ENCODE data around the gene UNC5B. TPM values are rescaled to one million over a fixed set of nuclear protein-coding genes. Genes with fewer than 3 reads are reported as not detected.

UNC5B gene
- total RNA-seq, 1 experiment from 2014 or later, result 49.6 TPM

DNA sequence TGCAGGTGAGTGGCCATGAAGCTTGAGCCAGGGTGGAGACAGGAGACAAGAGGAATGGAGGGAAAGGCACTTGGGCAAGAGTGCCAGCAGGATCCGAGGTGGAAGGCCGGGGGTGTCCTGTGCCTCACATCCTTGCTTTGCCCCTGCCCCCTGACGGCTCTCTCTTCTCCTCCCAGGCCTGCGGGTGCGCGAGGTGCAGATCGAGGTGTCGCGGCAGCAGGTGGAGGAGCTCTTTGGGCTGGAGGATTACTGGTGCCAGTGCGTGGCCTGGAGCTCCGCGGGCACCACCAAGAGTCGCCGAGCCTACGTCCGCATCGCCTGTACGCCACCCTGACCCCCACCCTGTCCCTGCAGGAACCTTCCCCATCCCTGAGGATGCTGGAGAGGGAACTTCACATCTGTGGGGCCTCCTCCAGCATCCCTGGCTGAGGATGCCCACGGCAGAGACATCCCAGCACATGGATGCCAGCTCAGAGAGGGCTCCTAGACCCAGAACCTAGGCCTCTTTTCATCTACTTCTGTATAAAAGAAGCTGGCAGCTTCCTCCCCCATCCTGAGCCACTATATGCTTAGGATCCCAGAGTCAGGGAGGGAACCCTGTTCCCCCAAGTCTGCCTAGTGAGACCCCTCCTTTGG lies 72.3 kb downstream of the UNC5B start:
- ChIA-PET POLR2A (no interaction called here), CTCF (interaction anchor here (0.6 to 6.3 kb wide), 20 partner anchors 9 to 462 kb away, joined by 3 to 57 read pairs (median 4); partner anchors contain the start of gene UNC5B)
- no peaks in the 10 kb centered on the region for H3K27me3 Mint-ChIP-seq (ENCODE audit: low read depth)
- H3K4me1 Mint-ChIP-seq, result peaks cover 11% of the 10 kb centered on the region
- TF ChIP-seq FOXP1 (CRISPR knock-in tag; IDR thresholded peaks at IDR 0.05; ENCODE audit: borderline replicate concordance), result no peak
- TF ChIP-seq RELA (CRISPR knock-in tag; IDR thresholded peaks at IDR 0.05; ENCODE audit: borderline replicate concordance), result no peak
- no peak for TF ChIP-seq ZNF671 (CRISPR knock-in tag; IDR thresholded peaks at IDR 0.05)
- TF ChIP-seq, protein P1, sequence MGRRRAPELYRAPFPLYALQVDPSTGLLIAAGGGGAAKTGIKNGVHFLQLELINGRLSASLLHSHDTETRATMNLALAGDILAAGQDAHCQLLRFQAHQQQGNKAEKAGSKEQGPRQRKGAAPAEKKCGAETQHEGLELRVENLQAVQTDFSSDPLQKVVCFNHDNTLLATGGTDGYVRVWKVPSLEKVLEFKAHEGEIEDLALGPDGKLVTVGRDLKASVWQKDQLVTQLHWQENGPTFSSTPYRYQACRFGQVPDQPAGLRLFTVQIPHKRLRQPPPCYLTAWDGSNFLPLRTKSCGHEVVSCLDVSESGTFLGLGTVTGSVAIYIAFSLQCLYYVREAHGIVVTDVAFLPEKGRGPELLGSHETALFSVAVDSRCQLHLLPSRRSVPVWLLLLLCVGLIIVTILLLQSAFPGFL (CRISPR knock-in tag; IDR thresholded peaks at IDR 0.05; ENCODE audit: borderline replicate concordance), result no peak
- no peak for TF ChIP-seq TEAD4 (CRISPR knock-in tag; IDR thresholded peaks at IDR 0.05)
- TF ChIP-seq ZNF416 (CRISPR knock-in tag; IDR thresholded peaks at IDR 0.05), result no peak
- ATAC-seq (no peak), DNase-seq (ENCODE audit: low spot score) (no peak)
- H3K27ac Mint-ChIP-seq, result no peak overlapping the region
- H3K9me3 Mint-ChIP-seq, result no peaks in the 10 kb centered on the region
- no peak overlapping the region for H3K4me3 Mint-ChIP-seq
- H3K36me3 Mint-ChIP-seq, result peaks cover 24% of the 10 kb centered on the region

DNA sequence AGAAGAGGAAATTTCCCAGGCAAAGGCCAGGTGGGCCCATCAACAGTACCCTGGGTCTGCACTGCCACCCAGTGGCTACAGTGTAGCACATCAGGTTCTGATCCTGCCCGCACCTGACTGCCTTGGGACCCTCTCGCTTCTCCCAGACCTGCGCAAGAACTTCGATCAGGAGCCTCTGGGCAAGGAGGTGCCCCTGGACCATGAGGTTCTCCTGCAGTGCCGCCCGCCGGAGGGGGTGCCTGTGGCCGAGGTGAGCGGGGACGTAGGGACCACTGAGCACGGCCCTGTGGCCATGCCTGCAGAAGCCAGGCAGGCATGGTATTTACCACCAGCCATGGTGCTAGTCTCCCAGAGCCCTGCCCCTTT lies 72.8 kb downstream of the UNC5B start:
- H3K27ac Mint-ChIP-seq, result no peak overlapping the region
- no peaks in the 10 kb centered on the region for H3K9me3 Mint-ChIP-seq
- TF ChIP-seq, protein P2, sequence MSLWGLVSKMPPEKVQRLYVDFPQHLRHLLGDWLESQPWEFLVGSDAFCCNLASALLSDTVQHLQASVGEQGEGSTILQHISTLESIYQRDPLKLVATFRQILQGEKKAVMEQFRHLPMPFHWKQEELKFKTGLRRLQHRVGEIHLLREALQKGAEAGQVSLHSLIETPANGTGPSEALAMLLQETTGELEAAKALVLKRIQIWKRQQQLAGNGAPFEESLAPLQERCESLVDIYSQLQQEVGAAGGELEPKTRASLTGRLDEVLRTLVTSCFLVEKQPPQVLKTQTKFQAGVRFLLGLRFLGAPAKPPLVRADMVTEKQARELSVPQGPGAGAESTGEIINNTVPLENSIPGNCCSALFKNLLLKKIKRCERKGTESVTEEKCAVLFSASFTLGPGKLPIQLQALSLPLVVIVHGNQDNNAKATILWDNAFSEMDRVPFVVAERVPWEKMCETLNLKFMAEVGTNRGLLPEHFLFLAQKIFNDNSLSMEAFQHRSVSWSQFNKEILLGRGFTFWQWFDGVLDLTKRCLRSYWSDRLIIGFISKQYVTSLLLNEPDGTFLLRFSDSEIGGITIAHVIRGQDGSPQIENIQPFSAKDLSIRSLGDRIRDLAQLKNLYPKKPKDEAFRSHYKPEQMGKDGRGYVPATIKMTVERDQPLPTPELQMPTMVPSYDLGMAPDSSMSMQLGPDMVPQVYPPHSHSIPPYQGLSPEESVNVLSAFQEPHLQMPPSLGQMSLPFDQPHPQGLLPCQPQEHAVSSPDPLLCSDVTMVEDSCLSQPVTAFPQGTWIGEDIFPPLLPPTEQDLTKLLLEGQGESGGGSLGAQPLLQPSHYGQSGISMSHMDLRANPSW (CRISPR knock-in tag; conservative IDR thresholded peaks at IDR 0.05; ENCODE audit: low read depth), result no peak
- TF ChIP-seq, protein P3, sequence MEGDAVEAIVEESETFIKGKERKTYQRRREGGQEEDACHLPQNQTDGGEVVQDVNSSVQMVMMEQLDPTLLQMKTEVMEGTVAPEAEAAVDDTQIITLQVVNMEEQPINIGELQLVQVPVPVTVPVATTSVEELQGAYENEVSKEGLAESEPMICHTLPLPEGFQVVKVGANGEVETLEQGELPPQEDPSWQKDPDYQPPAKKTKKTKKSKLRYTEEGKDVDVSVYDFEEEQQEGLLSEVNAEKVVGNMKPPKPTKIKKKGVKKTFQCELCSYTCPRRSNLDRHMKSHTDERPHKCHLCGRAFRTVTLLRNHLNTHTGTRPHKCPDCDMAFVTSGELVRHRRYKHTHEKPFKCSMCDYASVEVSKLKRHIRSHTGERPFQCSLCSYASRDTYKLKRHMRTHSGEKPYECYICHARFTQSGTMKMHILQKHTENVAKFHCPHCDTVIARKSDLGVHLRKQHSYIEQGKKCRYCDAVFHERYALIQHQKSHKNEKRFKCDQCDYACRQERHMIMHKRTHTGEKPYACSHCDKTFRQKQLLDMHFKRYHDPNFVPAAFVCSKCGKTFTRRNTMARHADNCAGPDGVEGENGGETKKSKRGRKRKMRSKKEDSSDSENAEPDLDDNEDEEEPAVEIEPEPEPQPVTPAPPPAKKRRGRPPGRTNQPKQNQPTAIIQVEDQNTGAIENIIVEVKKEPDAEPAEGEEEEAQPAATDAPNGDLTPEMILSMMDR (IDR thresholded peaks at IDR 0.05), result peak; percentile 75
- peaks cover 7% of the 10 kb centered on the region for H3K4me1 Mint-ChIP-seq
- H3K4me3 Mint-ChIP-seq, result no peak overlapping the region
- H3K36me3 Mint-ChIP-seq, result peaks cover 24% of the 10 kb centered on the region
- no peaks in the 10 kb centered on the region for H3K27me3 Mint-ChIP-seq (ENCODE audit: low read depth)
- ATAC-seq, result peak; percentile 89
- ChIA-PET CTCF (interaction anchor here (0.8 to 6.3 kb wide), 17 partner anchors 10 to 462 kb away, joined by 3 to 57 read pairs (median 4); partner anchors contain the start of gene UNC5B), POLR2A (no interaction called here)
- DNase-seq (ENCODE audit: low spot score), result peak; percentile 77

DNA sequence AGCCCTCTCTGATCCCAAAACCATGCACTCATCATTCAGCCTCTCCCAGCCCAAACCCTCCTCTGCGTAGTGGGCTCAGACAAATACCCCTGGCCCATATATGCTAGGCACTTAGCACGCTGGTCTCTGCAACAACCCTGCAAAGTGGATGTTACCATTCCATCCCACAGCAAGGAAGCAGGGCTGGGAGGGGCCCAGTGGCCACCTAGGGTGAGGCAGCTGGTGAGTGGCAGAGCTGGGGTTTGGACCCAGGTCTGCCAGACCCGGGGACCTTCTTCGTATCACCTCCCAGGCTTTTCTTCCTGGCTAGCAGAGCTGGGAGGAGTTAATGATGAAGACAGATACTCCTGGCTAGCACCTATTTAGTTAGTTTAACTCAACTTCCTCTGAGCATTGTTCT lies 73.6 kb downstream of the UNC5B start:
- ATAC-seq (no peak), DNase-seq (ENCODE audit: low spot score) (no peak)
- Mint-ChIP-seq H3K9me3 (no peaks in the 10 kb centered on the region), H3K4me3 (no peak overlapping the region), H3K27ac (no peak overlapping the region), H3K4me1 (peaks cover under 1% of the 10 kb centered on the region), H3K36me3 (peaks cover 24% of the 10 kb centered on the region), H3K27me3 (ENCODE audit: low read depth) (no peaks in the 10 kb centered on the region)
- CTCF ChIA-PET, result interaction anchor here (1.6 to 6.3 kb wide), 4 partner anchors 11 to 383 kb away, joined by 6 to 57 read pairs (median 22); no protein-coding TSS in a partner anchor
- POLR2A ChIA-PET, result no interaction called here
- TF ChIP-seq IRF2 (CRISPR knock-in tag; IDR thresholded peaks at IDR 0.05; ENCODE audit: borderline replicate concordance, low read depth), result no peak
- no peak for TF ChIP-seq SOX15 (CRISPR knock-in tag; IDR thresholded peaks at IDR 0.05)
- no peak for TF ChIP-seq CBFB (CRISPR knock-in tag; IDR thresholded peaks at IDR 0.05; ENCODE audit: low read depth)
- no peak for TF ChIP-seq ZNF263 (CRISPR knock-in tag; IDR thresholded peaks at IDR 0.05; ENCODE audit: low read depth)

Data from WTC11 (cell line).